Activated naive CD8-positive, alpha-beta T cell treated with anti-CD3 and anti-CD28 coated beads, Interleukin-2, amount 50 U/mL, for 24 hours (primary cell): ENCODE data around the gene AAMDC.
"Not testable (repeated sequence)": the region's sequence is repeated elsewhere in the genome, so short reads cannot be mapped to it uniquely, and the experiment has no call there.

Experiments used
- ATAC-seq: fragments of 150-1000 bp; cut with Tn5 transposase; one replicate; pipeline ENCODE4 v1.10.0; 2021
- DNase-seq: peaks from one replicate; pipeline ENCODE4 v3.0.0; 2021
- H3K27ac Mint-ChIP-seq: one replicate; pipeline ENCODE4 v1.8.0; 2021; ENCODE audit warnings: mild to moderate bottlenecking, mixed read lengths
- H3K27me3 Mint-ChIP-seq: one replicate; pipeline ENCODE4 v1.8.0; 2021; ENCODE audit warnings: mixed read lengths
- H3K36me3 Mint-ChIP-seq: one replicate; pipeline ENCODE4 v1.8.0; 2021; ENCODE audit warnings: low read depth, mixed read lengths
- H3K4me1 Mint-ChIP-seq: one replicate; pipeline ENCODE4 v1.8.0; 2021; ENCODE audit warnings: mixed read lengths
- H3K4me3 Mint-ChIP-seq: one replicate; pipeline ENCODE4 v1.8.0; 2021; ENCODE audit warnings: mild to moderate bottlenecking, moderate library complexity, mixed read lengths
- H3K9me3 Mint-ChIP-seq: one replicate; pipeline ENCODE4 v1.8.0; 2021; ENCODE audit warnings: mixed read lengths

The AAMDC gene

DNA sequence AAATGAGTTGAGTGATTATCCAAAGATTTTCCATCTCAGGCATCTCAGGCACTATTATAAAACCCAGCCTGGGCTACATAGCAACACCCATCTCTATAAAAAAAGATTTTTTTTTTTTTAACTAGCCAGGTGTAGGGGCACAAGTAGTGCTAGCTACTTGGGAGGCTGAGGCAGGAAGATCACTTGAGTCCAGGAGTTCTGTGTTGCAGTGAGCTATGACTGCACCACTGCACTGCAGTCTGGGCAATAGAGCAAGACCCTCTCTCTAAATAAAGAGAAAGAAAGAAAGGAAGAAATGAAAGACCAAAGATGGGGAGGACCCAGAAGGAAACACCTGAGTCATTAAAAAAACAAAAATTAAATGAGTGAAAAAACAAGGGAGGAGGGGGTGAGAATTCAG is 14.5 kb upstream of the AAMDC start:
- H3K4me1 Mint-ChIP-seq: peaks cover 44% of the 10 kb centered on the region
- DNase-seq (no peak), ATAC-seq (no peak)
- peaks cover 16% of the 10 kb centered on the region for H3K36me3 Mint-ChIP-seq
- H3K27me3 Mint-ChIP-seq: no peaks in the 10 kb centered on the region
- H3K4me3 Mint-ChIP-seq: no peak overlapping the region
- no peaks in the 10 kb centered on the region for H3K9me3 Mint-ChIP-seq
- H3K27ac Mint-ChIP-seq: no peak overlapping the region

DNA sequence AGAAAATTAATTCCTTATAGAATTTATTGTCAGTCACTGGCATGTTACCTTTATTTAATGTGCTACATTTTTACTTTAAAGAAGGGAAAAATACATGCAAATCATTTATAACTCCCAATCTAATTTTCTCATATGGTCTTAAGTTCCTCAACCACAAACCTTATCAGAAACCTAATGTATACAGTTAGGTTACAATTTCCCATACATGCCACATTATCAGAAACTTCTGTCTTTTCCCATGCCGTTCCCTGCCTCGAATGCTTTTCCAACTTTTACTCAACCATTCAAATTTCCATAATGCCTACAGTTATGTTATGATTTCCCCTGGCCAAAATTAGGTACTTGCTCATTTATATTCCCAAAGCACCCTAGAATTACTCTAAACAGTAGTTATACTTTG is 14.0 kb upstream of the AAMDC start:
- no peak for ATAC-seq
- H3K4me1 Mint-ChIP-seq: peaks cover 42% of the 10 kb centered on the region
- H3K27ac Mint-ChIP-seq: no peak overlapping the region

DNA sequence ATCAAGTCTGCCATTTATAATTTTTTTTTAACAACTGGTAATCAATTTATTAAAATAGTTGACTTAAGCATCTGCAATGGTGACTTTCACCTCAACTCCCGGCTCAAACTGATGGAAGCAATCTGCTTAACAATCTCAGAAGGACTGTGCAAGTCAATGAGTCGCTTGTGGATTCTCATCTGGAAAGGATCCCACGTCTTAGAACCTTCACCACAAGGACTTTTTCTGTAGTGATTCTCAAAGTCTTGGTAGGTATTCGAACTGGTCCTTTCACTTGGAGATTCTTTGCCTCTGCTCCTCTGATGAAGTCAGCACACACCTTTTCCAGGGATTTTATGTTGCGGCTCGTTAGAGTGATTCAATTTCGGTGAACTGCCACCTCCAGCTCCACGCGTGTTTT is 7.7 kb upstream of the AAMDC start:
- ATAC-seq: no peak
- H3K27ac Mint-ChIP-seq: no peak overlapping the region
- no peak for DNase-seq
- H3K9me3 Mint-ChIP-seq: peaks cover 4% of the 10 kb centered on the region
- H3K27me3 Mint-ChIP-seq: no peaks in the 10 kb centered on the region
- peaks cover 63% of the 10 kb centered on the region for H3K4me1 Mint-ChIP-seq
- no peak overlapping the region for H3K4me3 Mint-ChIP-seq
- peaks cover 28% of the 10 kb centered on the region for H3K36me3 Mint-ChIP-seq

More for the DNA sequence above, 14.0 kb upstream of the AAMDC start:
- Mint-ChIP-seq H3K4me3 (no peak overlapping the region), H3K9me3 (no peaks in the 10 kb centered on the region), H3K27me3 (no peaks in the 10 kb centered on the region), H3K36me3 (peaks cover 16% of the 10 kb centered on the region)
- DNase-seq: no peak

DNA sequence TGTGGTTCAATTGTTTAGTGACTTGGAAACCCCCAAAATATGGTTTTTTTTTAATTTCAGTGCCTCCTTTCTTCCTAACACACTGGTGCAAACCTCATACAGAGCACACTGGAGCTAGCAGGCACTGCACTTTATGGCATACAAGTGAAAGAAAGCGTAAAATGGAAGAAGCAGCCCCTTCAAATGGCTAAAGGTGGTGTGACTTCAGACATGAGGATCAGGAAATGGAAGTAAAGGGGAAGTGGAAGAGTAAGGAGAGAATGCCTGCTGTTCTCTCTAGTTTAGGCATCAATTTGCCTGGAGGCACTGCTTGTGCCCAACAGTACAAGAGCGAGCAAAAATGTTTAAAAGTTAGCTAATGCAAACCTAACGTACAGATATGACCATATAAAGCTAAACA is 6.1 kb upstream of the AAMDC start:
- no peak overlapping the region for H3K4me3 Mint-ChIP-seq
- peaks cover 24% of the 10 kb centered on the region for H3K36me3 Mint-ChIP-seq
- H3K4me1 Mint-ChIP-seq: peaks cover 65% of the 10 kb centered on the region
- H3K27me3 Mint-ChIP-seq: no peaks in the 10 kb centered on the region
- no peak overlapping the region for H3K27ac Mint-ChIP-seq
- ATAC-seq (no peak), DNase-seq (no peak)
- peaks cover 4% of the 10 kb centered on the region for H3K9me3 Mint-ChIP-seq

DNA sequence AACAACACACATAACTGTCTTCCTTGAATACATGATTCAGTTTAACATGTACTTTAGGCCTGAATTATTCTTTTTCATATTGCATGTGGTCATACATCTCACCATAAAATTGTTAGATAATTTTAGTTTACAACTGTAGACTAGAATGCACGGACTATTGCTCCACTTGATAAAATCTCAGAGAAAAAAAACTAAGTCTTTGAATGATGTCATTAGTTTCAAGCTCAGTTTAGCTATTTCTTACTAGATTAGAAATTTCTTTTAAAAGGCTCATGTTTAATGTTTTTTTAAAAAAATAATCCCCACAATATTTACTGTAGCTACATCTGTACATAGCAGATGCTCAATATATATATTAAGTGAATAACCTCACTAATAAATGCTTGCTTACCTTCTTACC is 5.5 kb upstream of the AAMDC start:
- peaks cover 24% of the 10 kb centered on the region for H3K36me3 Mint-ChIP-seq

DNA sequence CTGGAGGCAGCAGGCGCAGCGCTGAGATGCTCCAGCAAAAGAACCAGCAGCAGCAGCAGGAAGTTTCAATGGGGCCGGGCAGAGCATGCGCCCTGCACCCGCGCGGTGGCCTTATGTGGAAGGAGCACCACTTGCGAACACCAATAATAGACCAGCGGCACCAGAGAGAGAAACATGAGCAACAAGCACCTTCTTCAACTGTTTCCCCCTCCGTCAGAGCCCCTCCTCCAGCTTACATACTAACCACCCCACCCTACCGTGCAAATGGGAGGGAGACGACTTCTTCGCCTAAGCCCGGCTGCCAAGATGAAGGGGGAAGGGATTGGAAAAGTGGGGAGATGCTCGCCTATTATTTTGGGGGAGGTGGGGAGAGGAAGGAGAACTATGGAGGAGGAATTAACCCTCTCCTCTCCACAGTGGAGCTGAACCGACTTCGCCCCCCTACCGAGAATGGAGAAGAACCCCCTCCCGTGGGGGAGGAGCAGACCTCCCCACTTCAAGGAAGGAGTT is 1.5 kb upstream of the AAMDC start:
- peaks cover 6% of the 10 kb centered on the region for H3K36me3 Mint-ChIP-seq
- no peaks in the 10 kb centered on the region for H3K27me3 Mint-ChIP-seq
- H3K4me1 Mint-ChIP-seq: peaks cover 49% of the 10 kb centered on the region
- ATAC-seq (peak; percentile 79), DNase-seq (peak; percentile 84)
- peak overlapping the region; percentile 100 for H3K4me3 Mint-ChIP-seq
- peak overlapping the region; percentile 94 for H3K27ac Mint-ChIP-seq
- H3K9me3 Mint-ChIP-seq: peaks cover 4% of the 10 kb centered on the region

More for the DNA sequence above, 5.5 kb upstream of the AAMDC start:
- no peak for DNase-seq
- H3K4me1 Mint-ChIP-seq: peaks cover 60% of the 10 kb centered on the region
- no peaks in the 10 kb centered on the region for H3K27me3 Mint-ChIP-seq
- no peak overlapping the region for H3K4me3 Mint-ChIP-seq
- H3K9me3 Mint-ChIP-seq: peaks cover 4% of the 10 kb centered on the region
- no peak for ATAC-seq
- H3K27ac Mint-ChIP-seq: no peak overlapping the region

DNA sequence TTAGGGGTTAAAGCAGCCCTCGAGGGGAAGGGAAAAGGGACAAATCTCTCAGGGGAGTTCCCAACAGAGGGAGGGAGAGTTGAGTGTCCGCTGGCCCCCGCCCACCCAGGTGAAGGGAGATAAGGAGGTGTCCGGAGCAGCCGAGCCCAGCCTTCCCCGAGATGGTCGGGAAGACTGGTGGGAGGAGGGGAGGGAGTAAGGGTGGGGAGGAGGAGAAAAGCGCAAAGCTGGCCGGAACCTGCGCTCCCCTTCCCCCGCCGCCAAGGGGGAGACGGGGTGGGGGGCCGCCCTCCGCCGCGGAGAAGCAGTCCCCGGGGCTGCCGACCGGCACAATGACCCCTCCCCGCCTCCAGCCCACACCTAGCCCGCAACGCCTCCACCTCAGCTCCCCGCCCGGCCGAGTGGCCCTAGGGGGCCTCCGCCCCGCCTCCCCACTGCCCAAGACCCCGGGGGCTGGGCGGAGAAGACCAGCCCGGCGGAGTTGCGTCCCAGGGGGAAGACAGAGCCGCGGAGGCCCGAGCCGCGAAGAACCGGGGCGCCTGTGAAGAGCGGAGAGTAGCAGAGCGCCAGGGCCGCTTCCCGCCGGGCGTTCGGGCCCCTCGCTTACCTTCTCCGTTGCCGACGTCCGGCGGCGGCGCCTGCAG is 901 bp upstream of the AAMDC start:
- Mint-ChIP-seq H3K27me3 (no peaks in the 10 kb centered on the region), H3K36me3 (peaks cover 4% of the 10 kb centered on the region), H3K4me3 (peak overlapping the region; percentile 100), H3K9me3 (peaks cover under 1% of the 10 kb centered on the region), H3K4me1 (peaks cover 45% of the 10 kb centered on the region), H3K27ac (peak overlapping the region; percentile 94)
- ATAC-seq: peak; percentile 5
- DNase-seq: peak; percentile 48

DNA sequence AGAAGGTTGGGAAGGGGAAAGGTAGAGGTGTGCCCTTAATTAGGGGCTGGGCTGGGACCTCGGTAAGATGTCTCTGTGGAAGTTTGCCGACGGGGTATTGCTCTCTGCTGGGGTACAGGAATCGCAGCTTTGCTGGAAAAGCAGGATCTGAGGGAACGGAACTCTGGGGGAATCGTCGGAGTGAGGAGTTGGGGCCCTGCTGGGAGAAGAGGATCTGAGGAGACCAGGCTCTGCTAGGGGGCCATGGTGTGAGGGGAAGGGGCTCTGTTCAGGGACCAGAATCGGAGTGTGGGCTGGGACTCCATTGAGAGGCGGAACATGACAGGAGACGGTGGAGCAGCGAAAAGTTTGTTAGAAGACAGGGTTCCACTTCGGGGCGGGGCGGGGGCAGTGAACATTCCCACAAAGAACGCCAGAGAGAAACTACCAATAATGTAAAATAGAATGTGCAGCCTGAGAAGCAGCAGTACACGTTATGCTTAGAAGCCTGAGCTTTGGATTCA is 456 bp downstream of the AAMDC start:
- DNase-seq (peak; percentile 21), ATAC-seq (no peak)
- peaks cover 34% of the 10 kb centered on the region for H3K4me1 Mint-ChIP-seq
- H3K36me3 Mint-ChIP-seq: peaks cover 2% of the 10 kb centered on the region
- H3K27ac Mint-ChIP-seq: peak overlapping the region; percentile 88
- peak overlapping the region; percentile 100 for H3K4me3 Mint-ChIP-seq
- H3K27me3 Mint-ChIP-seq: no peaks in the 10 kb centered on the region
- H3K9me3 Mint-ChIP-seq: no peaks in the 10 kb centered on the region

DNA sequence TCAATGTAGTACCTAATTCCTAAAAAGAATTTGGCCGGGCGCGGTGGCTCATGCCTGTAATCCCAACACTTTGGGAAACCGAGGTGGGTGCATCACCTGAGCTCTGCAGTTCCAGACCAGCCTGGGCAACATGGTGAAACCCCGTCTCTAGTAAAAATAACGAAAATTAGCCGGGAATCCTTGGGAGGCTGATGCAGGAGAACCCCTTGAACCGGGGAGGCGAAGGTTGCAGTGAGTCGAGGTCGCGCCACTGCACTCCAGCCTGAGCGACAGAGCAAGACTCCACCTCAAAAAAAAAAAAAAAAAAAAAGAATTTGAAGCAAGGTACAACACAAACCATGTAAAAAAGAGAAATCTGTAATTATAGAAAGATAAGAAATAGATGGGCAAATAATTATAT is 1.2 kb downstream of the AAMDC start:
- ATAC-seq, DNase-seq, H3K9me3 Mint-ChIP-seq, H3K27me3 Mint-ChIP-seq, H3K4me3 Mint-ChIP-seq, H3K36me3 Mint-ChIP-seq, H3K27ac Mint-ChIP-seq: not testable (repeated sequence)
- peaks cover 27% of the 10 kb centered on the region for H3K4me1 Mint-ChIP-seq

DNA sequence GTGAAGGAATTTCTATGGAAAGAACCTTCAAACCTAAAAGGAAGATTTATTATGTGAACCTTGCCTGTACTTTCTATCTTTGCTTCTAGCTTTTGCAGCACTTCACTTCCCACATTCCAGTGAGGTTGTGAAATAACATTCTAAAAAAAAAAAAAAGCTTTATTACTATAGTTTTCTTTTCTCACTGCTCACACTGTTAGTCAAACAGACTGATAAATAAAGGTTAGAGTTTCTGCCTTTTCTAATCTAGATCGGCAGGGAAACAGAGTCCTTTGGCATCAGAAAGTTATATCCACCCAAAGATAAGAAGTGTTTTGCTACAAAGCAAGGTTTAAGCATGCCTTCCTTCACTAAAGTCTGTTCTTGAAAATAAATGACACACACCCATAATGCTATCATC is 2.8 kb downstream of the AAMDC start:
- no peak for DNase-seq
- ATAC-seq: no peak
- Mint-ChIP-seq H3K9me3 (no peaks in the 10 kb centered on the region), H3K27me3 (no peaks in the 10 kb centered on the region), H3K4me1 (peaks cover 14% of the 10 kb centered on the region), H3K27ac (no peak overlapping the region), H3K36me3 (no peaks in the 10 kb centered on the region), H3K4me3 (no peak overlapping the region)

DNA sequence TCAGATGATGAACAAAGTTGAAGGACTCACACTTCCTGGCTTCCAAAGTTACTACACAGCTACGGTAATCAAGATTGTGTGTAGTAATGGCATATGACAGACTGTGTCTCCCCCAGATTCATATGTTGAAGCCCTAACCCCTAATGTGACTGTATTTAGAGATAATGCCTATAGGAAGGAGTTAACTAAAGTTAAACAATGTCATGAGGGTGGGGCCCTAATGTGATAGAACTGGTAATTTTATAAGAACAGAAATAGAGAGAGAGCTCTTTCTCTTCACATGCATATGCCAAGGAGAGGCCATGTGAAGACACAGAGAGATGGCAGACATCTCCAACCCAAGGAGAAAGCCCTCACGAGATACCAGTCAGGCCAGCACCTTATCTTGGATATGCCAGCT is 8.0 kb downstream of the AAMDC start:
- no peaks in the 10 kb centered on the region for H3K27me3 Mint-ChIP-seq
- ATAC-seq (no peak), DNase-seq (no peak)
- H3K4me3 Mint-ChIP-seq: no peak overlapping the region
- H3K27ac Mint-ChIP-seq: no peak overlapping the region
- H3K36me3 Mint-ChIP-seq: no peaks in the 10 kb centered on the region
- H3K4me1 Mint-ChIP-seq: no peaks in the 10 kb centered on the region
- H3K9me3 Mint-ChIP-seq: peaks cover 3% of the 10 kb centered on the region

DNA sequence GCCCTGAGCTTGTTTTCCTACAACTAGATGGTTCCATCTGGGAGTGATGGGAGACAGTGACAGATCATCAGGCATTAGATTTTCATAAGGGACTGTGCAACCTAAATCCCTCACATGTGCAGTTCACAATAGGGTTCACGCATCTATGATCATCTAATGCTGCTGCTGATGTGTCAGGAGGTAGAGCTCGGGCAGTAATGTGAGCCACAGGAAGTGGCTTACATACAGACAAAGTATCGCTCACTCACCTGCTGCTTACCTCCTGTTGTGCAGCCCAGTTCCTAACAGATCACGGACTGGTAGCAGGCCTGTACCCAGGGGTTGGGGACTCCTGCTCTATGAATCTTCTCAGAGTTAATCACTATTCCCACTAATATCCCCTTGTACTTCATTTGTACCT is 12.4 kb downstream of the AAMDC start:
- DNase-seq: no peak
- Mint-ChIP-seq H3K4me3 (no peak overlapping the region), H3K27ac (no peak overlapping the region)

DNA sequence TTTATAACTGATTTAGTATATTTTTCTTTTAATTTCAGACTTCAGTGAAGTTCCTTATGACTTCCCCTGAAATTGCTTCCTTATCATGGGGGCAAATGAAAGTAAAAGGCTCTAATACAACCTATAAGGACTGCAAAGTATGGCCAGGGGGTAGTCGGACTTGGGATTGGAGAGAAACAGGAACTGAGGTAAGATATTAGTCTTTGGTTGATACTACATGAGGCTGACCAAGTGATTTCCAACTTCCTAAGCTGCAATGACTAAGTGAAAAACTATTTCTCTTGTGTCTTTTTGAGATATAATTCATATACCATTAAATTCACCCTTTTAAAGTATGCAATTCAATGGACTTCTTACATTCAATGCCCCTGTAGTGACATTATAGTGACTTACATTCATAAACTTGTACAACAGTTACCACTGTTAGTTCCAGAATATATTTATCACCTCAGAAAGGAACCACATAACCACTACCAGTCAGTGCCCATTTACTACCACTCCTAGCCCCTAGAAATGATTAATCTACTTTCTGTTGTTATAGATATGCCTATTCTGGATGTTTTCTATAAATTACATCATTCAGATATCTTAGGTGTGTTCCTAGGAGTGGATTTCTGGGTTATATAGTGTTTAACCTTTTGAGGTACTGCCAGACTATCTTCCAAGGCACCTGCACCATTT is 21.6 kb downstream of the AAMDC start:
- Mint-ChIP-seq H3K36me3 (peaks cover 26% of the 10 kb centered on the region), H3K27me3 (no peaks in the 10 kb centered on the region), H3K9me3 (peaks cover 10% of the 10 kb centered on the region), H3K4me3 (no peak overlapping the region), H3K27ac (no peak overlapping the region), H3K4me1 (no peaks in the 10 kb centered on the region)
- ATAC-seq (no peak), DNase-seq (no peak)

More for the DNA sequence above, 12.4 kb downstream of the AAMDC start:
- Mint-ChIP-seq H3K27me3 (no peaks in the 10 kb centered on the region), H3K36me3 (no peaks in the 10 kb centered on the region), H3K9me3 (peaks cover 3% of the 10 kb centered on the region), H3K4me1 (no peaks in the 10 kb centered on the region)
- no peak for ATAC-seq

DNA sequence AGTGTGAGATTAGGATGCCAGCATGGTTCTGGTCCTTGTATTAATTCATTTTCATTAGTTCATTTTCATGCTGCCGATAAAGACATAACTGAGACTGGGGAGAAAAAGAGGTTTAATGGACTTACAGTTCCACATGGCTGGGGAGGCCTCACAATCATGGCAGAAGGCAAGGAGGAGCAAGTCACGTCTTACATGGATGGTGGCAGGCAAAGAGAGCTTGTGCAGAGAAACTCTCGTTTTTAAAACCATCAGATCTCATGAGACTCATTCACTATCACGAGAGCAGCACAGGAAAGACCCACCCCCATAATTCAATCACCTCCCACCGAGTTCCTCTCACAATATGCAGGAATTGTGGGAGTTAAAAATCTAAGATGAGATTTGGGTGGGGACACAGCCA is 22.8 kb downstream of the AAMDC start:
- ATAC-seq, H3K9me3 Mint-ChIP-seq, H3K4me1 Mint-ChIP-seq: not testable (repeated sequence)

DNA sequence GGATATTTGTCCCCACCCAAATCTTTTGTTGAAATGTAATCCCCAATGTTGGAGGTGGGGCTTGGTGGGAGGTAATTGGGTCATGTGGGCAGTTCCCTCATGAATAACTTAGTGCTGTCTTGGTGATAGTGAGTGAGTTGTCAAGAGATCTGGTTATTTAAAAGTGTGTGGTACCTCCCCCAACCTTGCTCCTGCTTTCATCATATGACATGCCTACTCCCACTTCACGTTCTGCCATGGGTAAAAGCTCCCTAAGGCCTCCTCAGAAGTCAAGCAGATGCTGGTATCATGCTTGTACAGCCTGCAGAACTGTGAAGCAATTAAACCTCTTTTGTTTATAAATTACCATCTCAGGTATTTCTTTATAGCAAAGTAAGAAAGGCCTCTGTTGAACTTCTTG is 30.6 kb downstream of the AAMDC start:
- Mint-ChIP-seq H3K4me3 (no peak overlapping the region), H3K27ac (no peak overlapping the region), H3K9me3 (peaks cover 5% of the 10 kb centered on the region), H3K27me3 (no peaks in the 10 kb centered on the region), H3K36me3 (peaks cover 27% of the 10 kb centered on the region), H3K4me1 (no peaks in the 10 kb centered on the region)
- DNase-seq: no peak
- no peak for ATAC-seq

More for the DNA sequence above, 22.8 kb downstream of the AAMDC start:
- H3K27me3 Mint-ChIP-seq, DNase-seq, H3K4me3 Mint-ChIP-seq, H3K27ac Mint-ChIP-seq: not testable (repeated sequence)
- peaks cover 26% of the 10 kb centered on the region for H3K36me3 Mint-ChIP-seq
